Measurements from ENCODE around the gene BCL6B.

DNA sequence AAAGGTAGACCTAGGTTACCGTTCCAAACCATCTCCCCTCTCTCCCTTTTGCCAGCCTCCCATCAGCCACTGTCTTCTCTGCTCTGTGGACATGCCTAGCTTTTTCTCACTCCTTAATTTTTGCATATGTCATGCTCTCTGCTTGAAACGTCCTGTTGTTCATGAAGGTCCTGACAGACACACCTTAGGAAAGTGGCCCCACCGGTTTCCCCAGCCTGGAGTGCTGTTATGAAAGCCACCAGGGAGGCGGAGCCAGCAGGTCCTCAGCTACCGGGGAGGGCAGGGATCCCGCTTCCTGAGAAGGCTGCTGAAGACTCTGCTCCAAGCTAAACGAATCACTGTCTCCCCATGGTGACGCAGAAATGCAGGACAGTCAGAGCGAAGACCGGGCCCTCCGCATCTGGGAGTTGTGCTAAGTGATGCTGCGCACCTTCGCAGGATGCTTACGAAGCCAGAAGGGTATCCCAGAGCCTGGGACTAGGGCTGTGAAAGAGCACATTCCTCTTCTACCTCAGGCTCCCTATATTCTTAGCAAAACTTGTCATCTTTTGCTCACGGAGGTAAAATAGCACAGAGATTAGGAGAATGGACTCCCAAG, 23.4 kb downstream of the BCL6B start:
- TF ChIP-seq, protein P1, sequence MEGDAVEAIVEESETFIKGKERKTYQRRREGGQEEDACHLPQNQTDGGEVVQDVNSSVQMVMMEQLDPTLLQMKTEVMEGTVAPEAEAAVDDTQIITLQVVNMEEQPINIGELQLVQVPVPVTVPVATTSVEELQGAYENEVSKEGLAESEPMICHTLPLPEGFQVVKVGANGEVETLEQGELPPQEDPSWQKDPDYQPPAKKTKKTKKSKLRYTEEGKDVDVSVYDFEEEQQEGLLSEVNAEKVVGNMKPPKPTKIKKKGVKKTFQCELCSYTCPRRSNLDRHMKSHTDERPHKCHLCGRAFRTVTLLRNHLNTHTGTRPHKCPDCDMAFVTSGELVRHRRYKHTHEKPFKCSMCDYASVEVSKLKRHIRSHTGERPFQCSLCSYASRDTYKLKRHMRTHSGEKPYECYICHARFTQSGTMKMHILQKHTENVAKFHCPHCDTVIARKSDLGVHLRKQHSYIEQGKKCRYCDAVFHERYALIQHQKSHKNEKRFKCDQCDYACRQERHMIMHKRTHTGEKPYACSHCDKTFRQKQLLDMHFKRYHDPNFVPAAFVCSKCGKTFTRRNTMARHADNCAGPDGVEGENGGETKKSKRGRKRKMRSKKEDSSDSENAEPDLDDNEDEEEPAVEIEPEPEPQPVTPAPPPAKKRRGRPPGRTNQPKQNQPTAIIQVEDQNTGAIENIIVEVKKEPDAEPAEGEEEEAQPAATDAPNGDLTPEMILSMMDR (conservative IDR thresholded peaks at IDR 0.05; ENCODE audit: low read depth, low read length): no peak
- no peak for TF ChIP-seq EZH2 (IDR thresholded peaks at IDR 0.05; ENCODE audit: borderline replicate concordance, low read depth, low read length, poor library complexity, severe bottlenecking)

All from A673 (cell line).